Stimulated activated CD8-positive, alpha-beta memory T cell treated with anti-CD3 and anti-CD28 coated beads, Interleukin-12 subunit alpha, Interleukin-12 subunit beta, amount 100 ng/mL, for 4 hours (primary cell): ENCODE results near the gene KMT2E.

Experiments used
- DNase-seq: peaks from one replicate; pipeline ENCODE4 v3.0.0-alpha.2; 2020; ENCODE audit warnings: low read depth

Gene KMT2E

GRCh38 chr7:105079348-105079747, 65.3 kb downstream of the KMT2E start:
- DNase-seq, result no peak

GRCh38 chr7:105084581-105084980, 70.6 kb downstream of the KMT2E start:
- DNase-seq, result no peak

GRCh38 chr7:105086850-105087249, 72.8 kb downstream of the KMT2E start:
- DNase-seq, result no peak

- no peak for DNase-seq
Observed at GRCh38 chr7:105087981-105088380, 74.0 kb downstream of the KMT2E start.

- DNase-seq, result no peak
Observed at GRCh38 chr7:105088456-105088855, 74.5 kb downstream of the KMT2E start.

- DNase-seq, result no peak
Observed at GRCh38 chr7:105094966-105095365, 81.0 kb downstream of the KMT2E start.

GRCh38 chr7:105096306-105096705, 82.3 kb downstream of the KMT2E start:
- DNase-seq, result no peak

- DNase-seq, result no peak
Observed at GRCh38 chr7:105097619-105098018, 83.6 kb downstream of the KMT2E start.

GRCh38 chr7:105098863-105099515, 85.0 kb downstream of the KMT2E start:
- no peak for DNase-seq

GRCh38 chr7:105101864-105102263, 87.9 kb downstream of the KMT2E start:
- DNase-seq, result no peak

GRCh38 chr7:105102557-105103352, 88.8 kb downstream of the KMT2E start:
- no peak for DNase-seq

GRCh38 chr7:105105579-105105978, 91.6 kb downstream of the KMT2E start:
- DNase-seq, result no peak

- DNase-seq, result no peak
Observed at GRCh38 chr7:105106473-105106872, 92.5 kb downstream of the KMT2E start.

- no peak for DNase-seq
Observed at GRCh38 chr7:105107458-105107857, 93.5 kb downstream of the KMT2E start.

GRCh38 chr7:105112440-105113418, 98.7 kb downstream of the KMT2E start:
- DNase-seq, result no peak

GRCh38 chr7:105118612-105119600, 104.9 kb downstream of the KMT2E start:
- DNase-seq, result no peak

GRCh38 chr7:105122619-105123018, 108.6 kb downstream of the KMT2E start:
- no peak for DNase-seq

GRCh38 chr7:105125745-105126144, 111.7 kb downstream of the KMT2E start:
- DNase-seq, result no peak

GRCh38 chr7:105126436-105126975, 112.5 kb downstream of the KMT2E start:
- DNase-seq, result no peak

GRCh38 chr7:105127179-105127578, 113.2 kb downstream of the KMT2E start:
- no peak for DNase-seq

- DNase-seq, result no peak
Observed at GRCh38 chr7:105130048-105130447, 116.0 kb downstream of the KMT2E start.
